ENCODE measurements around the gene CES1. TPM values are rescaled to one million over a fixed set of nuclear protein-coding genes. Genes with fewer than 3 reads are reported as not detected.
A peak's percentile ranks its signal among the peaks of the same experiment; 100 is the strongest.
"Not testable (repeated sequence)": the region's sequence is repeated elsewhere in the genome, so short reads cannot be mapped to it uniquely, and the experiment has no call there.

Gene CES1
- total and polyA plus RNA-seq, 12 donors: 5.8 to 49.8 (median 21.7) TPM

DNA sequence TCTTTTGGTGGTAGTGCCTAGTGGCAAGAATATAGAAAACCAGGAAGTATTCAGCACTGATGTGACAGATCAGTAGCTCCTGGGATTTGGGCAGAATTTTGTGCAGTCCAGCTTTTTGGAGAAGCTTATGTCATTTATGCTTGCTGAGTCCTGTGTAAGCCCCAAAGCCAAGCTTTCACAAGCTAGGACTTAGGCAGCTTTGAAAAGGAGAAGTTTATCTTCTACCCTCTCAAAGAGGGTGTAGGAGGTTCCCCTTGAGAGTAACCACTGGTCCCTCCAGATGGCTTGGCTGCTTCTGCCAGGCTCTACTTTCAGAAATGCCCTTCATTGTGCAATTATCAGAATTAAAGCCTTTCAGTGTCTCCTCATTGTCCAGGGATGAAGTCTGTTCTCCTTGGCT is 78.8 kb downstream of the CES1 start:
- Histone ChIP-seq H3K4me1 (peaks cover 0 to 8% (median 0%) of the 10 kb centered on the region in 9 donors), H3K4me3 (no peak overlapping the region), H3K27ac (no peak overlapping the region), H3K27me3 (no peaks in the 10 kb centered on the region), H3K36me3 (no peaks in the 10 kb centered on the region), H3K9me3 (peaks cover 0 to 29% (median 0%) of the 10 kb centered on the region in 11 donors)
- intact Hi-C loops (cut with DNase I): no loop called here
- TF ChIP-seq, protein P1, sequence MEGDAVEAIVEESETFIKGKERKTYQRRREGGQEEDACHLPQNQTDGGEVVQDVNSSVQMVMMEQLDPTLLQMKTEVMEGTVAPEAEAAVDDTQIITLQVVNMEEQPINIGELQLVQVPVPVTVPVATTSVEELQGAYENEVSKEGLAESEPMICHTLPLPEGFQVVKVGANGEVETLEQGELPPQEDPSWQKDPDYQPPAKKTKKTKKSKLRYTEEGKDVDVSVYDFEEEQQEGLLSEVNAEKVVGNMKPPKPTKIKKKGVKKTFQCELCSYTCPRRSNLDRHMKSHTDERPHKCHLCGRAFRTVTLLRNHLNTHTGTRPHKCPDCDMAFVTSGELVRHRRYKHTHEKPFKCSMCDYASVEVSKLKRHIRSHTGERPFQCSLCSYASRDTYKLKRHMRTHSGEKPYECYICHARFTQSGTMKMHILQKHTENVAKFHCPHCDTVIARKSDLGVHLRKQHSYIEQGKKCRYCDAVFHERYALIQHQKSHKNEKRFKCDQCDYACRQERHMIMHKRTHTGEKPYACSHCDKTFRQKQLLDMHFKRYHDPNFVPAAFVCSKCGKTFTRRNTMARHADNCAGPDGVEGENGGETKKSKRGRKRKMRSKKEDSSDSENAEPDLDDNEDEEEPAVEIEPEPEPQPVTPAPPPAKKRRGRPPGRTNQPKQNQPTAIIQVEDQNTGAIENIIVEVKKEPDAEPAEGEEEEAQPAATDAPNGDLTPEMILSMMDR (IDR thresholded peaks at IDR 0.05): no peak
- DNase-seq (no peak), ATAC-seq (no peak)

DNA sequence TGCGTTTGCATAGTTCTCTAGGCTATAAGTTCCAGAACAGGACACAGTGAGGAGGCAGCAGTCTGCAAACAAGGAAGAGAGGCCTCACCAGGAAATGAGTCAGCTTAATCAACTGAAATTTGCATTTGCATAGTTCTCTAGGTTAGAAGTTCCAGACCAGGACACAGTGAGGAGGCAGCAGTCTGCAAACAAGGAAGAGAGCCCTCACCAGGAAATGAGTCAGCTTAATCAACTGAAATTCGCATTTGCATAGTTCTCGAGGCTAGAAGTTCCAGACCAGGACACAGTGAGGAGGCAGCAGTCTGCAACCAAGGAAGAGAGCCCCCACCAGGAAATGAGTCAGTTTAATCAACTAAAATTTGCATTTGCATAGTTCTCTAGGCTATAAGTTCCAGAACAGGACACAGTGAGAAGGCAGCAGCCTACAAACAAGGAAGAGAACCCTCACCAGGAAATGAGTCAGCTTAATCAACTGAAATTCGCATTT is 79.7 kb downstream of the CES1 start:
- WGBS, 2 donors: 63 to 64% methylated on average over 4 of the region's 4 CpGs
- peak overlapping the region in 1 of 10 donors; percentile 27 for H3K27ac ChIP-seq

More for the DNA sequence above, 79.7 kb downstream of the CES1 start:
- H3K4me1 ChIP-seq; H3K4me3 ChIP-seq; ATAC-seq; H3K36me3 ChIP-seq; H3K27me3 ChIP-seq; intact Hi-C loops (cut with DNase I); DNase-seq: not testable (repeated sequence)
- peaks cover 0 to 29% (median 0%) of the 10 kb centered on the region in 11 donors for H3K9me3 ChIP-seq

Other genes with a start within 250 kb of the CES1 start
- gene SLC6A2, start 177.1 kb downstream of the CES1 start, total RNA-seq: under 1 TPM in 1 of 10 donors, not detected in 9; 0.17 TPM
- gene SLC6A2, start 177.1 kb downstream of the CES1 start, polyA plus RNA-seq: not detected
- gene CES5A, start 42.3 kb upstream of the CES1 start, total RNA-seq: under 1 TPM in 1 of 10 donors, not detected in 9; 0.57 TPM
- gene CES5A, start 42.3 kb upstream of the CES1 start, polyA plus RNA-seq: under 1 TPM in 1 of 2 donors, not detected in 1; 0.06 TPM

Measured in heart right ventricle (tissue), 16 donors.